ENCODE measurements around the gene TMBIM1.
"Not testable (repeated sequence)": the region's sequence is repeated elsewhere in the genome, so short reads cannot be mapped to it uniquely, and the experiment has no call there.

Gene TMBIM1

DNA sequence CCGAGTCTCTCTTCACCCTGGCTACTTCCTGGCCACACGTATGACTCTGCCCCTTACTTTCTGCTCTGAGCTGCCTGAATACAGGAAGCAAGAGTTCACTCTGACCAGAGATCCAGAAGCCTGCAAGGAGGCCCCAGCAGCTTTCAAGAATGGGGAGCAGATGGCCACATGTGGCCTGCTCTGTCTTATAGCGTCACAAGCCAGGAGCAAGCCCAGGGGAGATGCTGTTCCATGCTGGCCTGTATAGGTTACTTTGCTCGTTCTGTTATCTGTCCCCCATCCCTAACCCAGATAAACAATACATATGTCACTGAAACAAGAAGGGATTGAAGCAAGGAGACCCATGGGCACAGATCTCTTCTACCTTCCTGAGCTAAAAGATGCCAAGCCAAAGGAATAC is 17.7 kb downstream of the TMBIM1 start:
- Histone ChIP-seq H3K9me2 (replicated peaks; ENCODE audit: control insufficient read depth, low read length) (no peaks in the 10 kb centered on the region), H3F3A (ENCODE audit: control insufficient read depth, insufficient read depth) (peaks cover 4% of the 10 kb centered on the region; the same call in 1 of the 2 replicates), H3K79me2 (ENCODE audit: control insufficient read depth, low read length) (peaks cover 26% of the 10 kb centered on the region), H3K27me3 (ENCODE audit: control insufficient read depth, low read length) (no peaks in the 10 kb centered on the region), H3K4me3 (ENCODE audit: low read length) (no peak overlapping the region), H3K36me3 (ENCODE audit: control insufficient read depth, low read length) (peaks cover 58% of the 10 kb centered on the region), H3K9me3 (ENCODE audit: control insufficient read depth, insufficient read depth, low read length) (no peaks in the 10 kb centered on the region), H4K20me1 (ENCODE audit: control insufficient read depth, insufficient read depth, low read depth, low read length) (no peaks in the 10 kb centered on the region), H3K4me1 (ENCODE audit: control insufficient read depth, low read length) (peaks cover 25% of the 10 kb centered on the region), H3K4me2 (ENCODE audit: low read length) (no peak overlapping the region), H3K27ac (ENCODE audit: low read depth, low read length) (no peak overlapping the region)
- TF ChIP-seq, protein P1, sequence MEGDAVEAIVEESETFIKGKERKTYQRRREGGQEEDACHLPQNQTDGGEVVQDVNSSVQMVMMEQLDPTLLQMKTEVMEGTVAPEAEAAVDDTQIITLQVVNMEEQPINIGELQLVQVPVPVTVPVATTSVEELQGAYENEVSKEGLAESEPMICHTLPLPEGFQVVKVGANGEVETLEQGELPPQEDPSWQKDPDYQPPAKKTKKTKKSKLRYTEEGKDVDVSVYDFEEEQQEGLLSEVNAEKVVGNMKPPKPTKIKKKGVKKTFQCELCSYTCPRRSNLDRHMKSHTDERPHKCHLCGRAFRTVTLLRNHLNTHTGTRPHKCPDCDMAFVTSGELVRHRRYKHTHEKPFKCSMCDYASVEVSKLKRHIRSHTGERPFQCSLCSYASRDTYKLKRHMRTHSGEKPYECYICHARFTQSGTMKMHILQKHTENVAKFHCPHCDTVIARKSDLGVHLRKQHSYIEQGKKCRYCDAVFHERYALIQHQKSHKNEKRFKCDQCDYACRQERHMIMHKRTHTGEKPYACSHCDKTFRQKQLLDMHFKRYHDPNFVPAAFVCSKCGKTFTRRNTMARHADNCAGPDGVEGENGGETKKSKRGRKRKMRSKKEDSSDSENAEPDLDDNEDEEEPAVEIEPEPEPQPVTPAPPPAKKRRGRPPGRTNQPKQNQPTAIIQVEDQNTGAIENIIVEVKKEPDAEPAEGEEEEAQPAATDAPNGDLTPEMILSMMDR (IDR thresholded peaks at IDR 0.05; ENCODE audit: low read depth, low read length, poor library complexity, severe bottlenecking): no peak
- TF ChIP-seq EZH2phosphoT487 (IDR thresholded peaks at IDR 0.05; ENCODE audit: borderline replicate concordance, low read length): no peak

DNA sequence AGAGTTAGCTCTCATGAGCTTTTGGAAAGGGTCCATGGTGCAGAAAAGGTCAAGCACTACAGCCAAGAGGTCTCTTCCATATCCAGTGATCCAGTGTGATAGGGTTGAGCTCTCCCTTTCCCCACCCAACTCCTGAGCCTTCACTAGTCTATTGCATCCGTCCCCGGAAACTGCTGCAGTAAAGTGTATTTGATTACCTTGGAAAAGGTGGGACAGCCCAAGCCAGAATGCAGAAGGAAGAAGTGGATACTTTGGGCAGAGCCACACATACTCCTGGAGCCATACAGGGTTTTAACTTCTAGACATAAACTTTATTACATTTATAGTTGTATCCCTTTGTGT is 18.4 kb downstream of the TMBIM1 start:
- peaks cover 4% of the 10 kb centered on the region; the same call in 1 of the 2 replicates for H3F3A ChIP-seq (ENCODE audit: control insufficient read depth, insufficient read depth)
- no peaks in the 10 kb centered on the region for H3K27me3 ChIP-seq (ENCODE audit: control insufficient read depth, low read length)
- H4K20me1 ChIP-seq (ENCODE audit: control insufficient read depth, insufficient read depth, low read depth, low read length): no peaks in the 10 kb centered on the region
- no peaks in the 10 kb centered on the region for H3K9me3 ChIP-seq (ENCODE audit: control insufficient read depth, insufficient read depth, low read length)
- no peak overlapping the region for H3K4me3 ChIP-seq (ENCODE audit: low read length)
- H3K27ac ChIP-seq (ENCODE audit: low read depth, low read length): no peak overlapping the region
- H3K79me2 ChIP-seq (ENCODE audit: control insufficient read depth, low read length): peaks cover 33% of the 10 kb centered on the region
- TF ChIP-seq, protein P1 (IDR thresholded peaks at IDR 0.05; ENCODE audit: low read depth, low read length, poor library complexity, severe bottlenecking): no peak
- TF ChIP-seq EZH2phosphoT487 (IDR thresholded peaks at IDR 0.05; ENCODE audit: borderline replicate concordance, low read length): no peak
- H3K9me2 ChIP-seq (replicated peaks; ENCODE audit: control insufficient read depth, low read length): no peaks in the 10 kb centered on the region
- H3K36me3 ChIP-seq (ENCODE audit: control insufficient read depth, low read length): peaks cover 56% of the 10 kb centered on the region
- H3K4me1 ChIP-seq (ENCODE audit: control insufficient read depth, low read length): peaks cover 28% of the 10 kb centered on the region
- H3K4me2 ChIP-seq (ENCODE audit: low read length): no peak overlapping the region

DNA sequence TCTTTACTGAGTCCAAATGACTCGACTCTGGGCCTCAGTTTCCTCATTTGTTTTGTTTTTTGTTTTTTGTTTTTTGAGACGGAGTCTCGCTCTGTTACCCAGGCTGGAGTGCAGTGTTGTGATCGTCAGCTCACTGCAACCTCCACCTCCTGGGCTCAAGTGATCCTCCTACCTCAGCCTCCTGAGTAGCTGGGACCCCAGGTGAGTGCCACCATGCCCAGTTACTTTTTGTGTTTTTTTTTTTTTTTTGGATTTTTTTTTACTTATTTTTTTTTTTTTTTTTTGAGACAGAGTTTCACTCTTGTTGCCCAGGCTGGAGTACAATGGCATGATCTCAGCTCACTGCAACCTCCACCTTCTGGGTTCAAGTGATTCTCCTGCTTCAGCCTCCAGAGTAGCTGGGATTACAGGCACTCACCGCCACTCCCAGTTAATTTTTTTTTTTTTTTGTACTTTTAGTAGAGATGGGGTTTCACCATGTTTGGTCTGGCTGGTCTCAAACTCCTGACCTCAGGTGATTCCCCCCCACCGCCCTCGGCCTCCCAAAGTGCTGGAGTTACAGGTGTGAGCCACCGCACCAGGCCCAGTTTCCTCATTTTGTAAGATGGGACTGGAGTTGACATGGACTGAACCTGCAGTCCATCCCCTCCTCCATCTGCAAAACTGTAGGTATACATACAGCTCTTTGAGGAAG is 18.9 kb downstream of the TMBIM1 start:
- H3K27ac ChIP-seq (ENCODE audit: low read depth, low read length); H3K9me2 ChIP-seq (replicated peaks; ENCODE audit: control insufficient read depth, low read length); H3K27me3 ChIP-seq (ENCODE audit: control insufficient read depth, low read length); H3K9me3 ChIP-seq (ENCODE audit: control insufficient read depth, insufficient read depth, low read length); H3F3A ChIP-seq (ENCODE audit: control insufficient read depth, insufficient read depth); H4K20me1 ChIP-seq (ENCODE audit: control insufficient read depth, insufficient read depth, low read depth, low read length): not testable (repeated sequence)
- Histone ChIP-seq H3K36me3 (ENCODE audit: control insufficient read depth, low read length) (peaks cover 56% of the 10 kb centered on the region), H3K4me2 (ENCODE audit: low read length) (peak overlapping the region; percentile 97), H3K79me2 (ENCODE audit: control insufficient read depth, low read length) (peaks cover 34% of the 10 kb centered on the region), H3K4me3 (ENCODE audit: low read length) (0 out of 2 replicates have a peak overlapping the region, but pooled peaks have one; percentile 20), H3K4me1 (ENCODE audit: control insufficient read depth, low read length) (peaks cover 30% of the 10 kb centered on the region)

DNA sequence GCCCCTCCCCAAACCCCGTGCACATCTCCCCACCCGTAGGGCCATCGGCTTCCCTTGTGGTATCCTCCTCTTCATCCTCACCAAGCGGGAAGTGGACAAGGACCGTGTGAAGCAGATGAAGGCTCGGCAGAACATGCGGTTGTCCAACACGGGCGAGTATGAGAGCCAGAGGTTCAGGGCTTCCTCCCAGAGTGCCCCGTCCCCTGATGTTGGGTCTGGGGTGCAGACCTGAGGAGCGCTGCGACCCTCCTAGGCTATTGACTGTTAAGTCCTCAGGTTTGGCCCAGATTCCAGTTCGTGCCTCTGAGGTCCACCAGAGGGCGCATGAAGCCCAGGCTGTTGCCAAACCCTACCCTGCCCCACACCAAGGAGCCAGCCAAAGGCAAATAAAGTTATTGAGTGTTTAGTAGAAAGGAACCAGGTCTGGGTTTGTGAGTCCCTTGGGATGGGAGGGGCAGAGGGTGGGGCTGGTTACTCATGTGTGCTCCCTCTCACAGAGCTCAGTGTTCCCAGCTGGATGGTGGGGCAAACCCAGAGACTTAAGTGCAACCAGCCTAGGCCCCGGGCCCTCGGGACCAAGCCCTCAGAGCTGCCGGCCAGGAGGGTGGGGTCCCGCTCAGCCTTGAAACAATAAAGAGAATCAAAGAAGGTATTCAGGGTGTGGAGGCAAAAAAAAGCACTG is 19.6 kb downstream of the TMBIM1 start:
- Histone ChIP-seq H3F3A (ENCODE audit: control insufficient read depth, insufficient read depth) (peaks cover 4% of the 10 kb centered on the region; the same call in 1 of the 2 replicates), H3K79me2 (ENCODE audit: control insufficient read depth, low read length) (peaks cover 35% of the 10 kb centered on the region), H3K27me3 (ENCODE audit: control insufficient read depth, low read length) (no peaks in the 10 kb centered on the region), H3K4me2 (ENCODE audit: low read length) (peak overlapping the region; percentile 97), H3K27ac (ENCODE audit: low read depth, low read length) (no peak overlapping the region), H3K9me2 (replicated peaks; ENCODE audit: control insufficient read depth, low read length) (no peaks in the 10 kb centered on the region), H3K36me3 (ENCODE audit: control insufficient read depth, low read length) (peaks cover 56% of the 10 kb centered on the region), H3K4me1 (ENCODE audit: control insufficient read depth, low read length) (peaks cover 30% of the 10 kb centered on the region), H4K20me1 (ENCODE audit: control insufficient read depth, insufficient read depth, low read depth, low read length) (no peaks in the 10 kb centered on the region), H3K4me3 (ENCODE audit: low read length) (peak overlapping the region; percentile 20; the same call in 1 of the 2 replicates), H3K9me3 (ENCODE audit: control insufficient read depth, insufficient read depth, low read length) (no peaks in the 10 kb centered on the region)
- no peak for TF ChIP-seq EZH2phosphoT487 (IDR thresholded peaks at IDR 0.05; ENCODE audit: borderline replicate concordance, low read length)
- TF ChIP-seq, protein P1 (IDR thresholded peaks at IDR 0.05; ENCODE audit: low read depth, low read length, poor library complexity, severe bottlenecking): peak; percentile 94
